ENCODE measurements around the gene ZNF593OS. TPM values are rescaled to one million over a fixed set of nuclear protein-coding genes. Genes with fewer than 3 reads are reported as not detected.

Gene ZNF593OS
- total RNA-seq, 1 donor from 2014 or later, result not detected

Other genes starting within 250 kb of the ZNF593OS start
- 2.2 TPM for gene PAFAH2, start 173.8 kb downstream of the ZNF593OS start, total RNA-seq
- 0.98 TPM for gene EXTL1, start 150.1 kb downstream of the ZNF593OS start, total RNA-seq
- gene SLC30A2, start 125.7 kb downstream of the ZNF593OS start, total RNA-seq, result not detected
- not detected for gene TRIM63, start 104.2 kb downstream of the ZNF593OS start, total RNA-seq
- gene PDIK1L, start 60.0 kb downstream of the ZNF593OS start, total RNA-seq, result 62.7 TPM
- gene FAM110D, start 12.8 kb downstream of the ZNF593OS start, total RNA-seq, result 0.49 TPM
- gene C1orf232, start 2.9 kb downstream of the ZNF593OS start, total RNA-seq, result not detected
- gene ZNF593, start 1.9 kb downstream of the ZNF593OS start, total RNA-seq, result 5.4 TPM
- gene CNKSR1, start 5.7 kb upstream of the ZNF593OS start, total RNA-seq, result 3.2 TPM
- gene CATSPER4, start 18.8 kb upstream of the ZNF593OS start, total RNA-seq, result not detected
- gene CEP85, start 62.4 kb upstream of the ZNF593OS start, total RNA-seq, result 11.3 TPM
- gene SH3BGRL3, start 108.3 kb upstream of the ZNF593OS start, total RNA-seq, result 6.4 TPM
- gene UBXN11, start 134.8 kb upstream of the ZNF593OS start, total RNA-seq, result 7.9 TPM
- gene CD52, start 146.1 kb upstream of the ZNF593OS start, total RNA-seq, result not detected
- 1.5 TPM for gene CRYBG2, start 182.3 kb upstream of the ZNF593OS start, total RNA-seq
- not detected for gene ZNF683, start 200.9 kb upstream of the ZNF593OS start, total RNA-seq
- not detected for gene LIN28A, start 239.0 kb upstream of the ZNF593OS start, total RNA-seq

Measured in temporal lobe (tissue), 1 donor.